Ectodermal cell (in vitro differentiated cells): ENCODE measurements around the gene TGFB1I1. TPM values are rescaled to one million over a fixed set of nuclear protein-coding genes. Genes with fewer than 3 reads are reported as not detected.

Source experiments
- H3K27ac ChIP-seq: 2 replicates; pipeline ENCODE4 v1.7.0; 2013; ENCODE audit warnings: mild to moderate bottlenecking, low read depth, low read length; ENCODE audit not compliant: insufficient read depth, poor library complexity, severe bottlenecking
- H3K27me3 ChIP-seq: 2 replicates; pipeline ENCODE4 v1.7.0; 2013; ENCODE audit warnings: mild to moderate bottlenecking, low read length; ENCODE audit not compliant: insufficient read depth, control insufficient read depth, poor library complexity, severe bottlenecking
- H3K36me3 ChIP-seq: one replicate; pipeline ENCODE4 v1.7.0; 2013; ENCODE audit warnings: low read length; ENCODE audit not compliant: control insufficient read depth, insufficient read depth
- H3K4me1 ChIP-seq: one replicate; pipeline ENCODE4 v1.7.0; 2013; ENCODE audit warnings: low read length; ENCODE audit not compliant: control insufficient read depth, insufficient read depth
- H3K4me3 ChIP-seq: 2 replicates; pipeline ENCODE4 v1.7.0; 2013; ENCODE audit warnings: low read depth, low read length, control low read depth; ENCODE audit not compliant: insufficient read depth
- H3K9me3 ChIP-seq: 2 replicates; pipeline ENCODE4 v1.7.0; 2013; ENCODE audit warnings: mild to moderate bottlenecking, low read length, moderate library complexity; ENCODE audit not compliant: control insufficient read depth
- WGBS, 2 experiments: methylation state at CpG; one replicate each; pipeline ENCODE4 v1.1.7; 2013; ENCODE audit warnings: missing lambda C conversion rate in 2 of 2; 5-methylcytosine and 5-hydroxymethylcytosine counted together
- polyA plus RNA-seq, 4 experiments: library from polyadenylated mRNA; stranded (reverse); fragments of 50-300 nt; gene quantifications; one replicate each; pipeline ENCODE4 v1.2.3, GENCODE V29; 2013

Gene TGFB1I1
- polyA plus RNA-seq (2013, experiment 1 of 4) = 2.1 TPM
- 1.9 TPM for polyA plus RNA-seq (2013, experiment 2 of 4)
- 4.0 TPM for polyA plus RNA-seq (2013, experiment 3 of 4)
- 3.3 TPM for polyA plus RNA-seq (2013, experiment 4 of 4)

DNA sequence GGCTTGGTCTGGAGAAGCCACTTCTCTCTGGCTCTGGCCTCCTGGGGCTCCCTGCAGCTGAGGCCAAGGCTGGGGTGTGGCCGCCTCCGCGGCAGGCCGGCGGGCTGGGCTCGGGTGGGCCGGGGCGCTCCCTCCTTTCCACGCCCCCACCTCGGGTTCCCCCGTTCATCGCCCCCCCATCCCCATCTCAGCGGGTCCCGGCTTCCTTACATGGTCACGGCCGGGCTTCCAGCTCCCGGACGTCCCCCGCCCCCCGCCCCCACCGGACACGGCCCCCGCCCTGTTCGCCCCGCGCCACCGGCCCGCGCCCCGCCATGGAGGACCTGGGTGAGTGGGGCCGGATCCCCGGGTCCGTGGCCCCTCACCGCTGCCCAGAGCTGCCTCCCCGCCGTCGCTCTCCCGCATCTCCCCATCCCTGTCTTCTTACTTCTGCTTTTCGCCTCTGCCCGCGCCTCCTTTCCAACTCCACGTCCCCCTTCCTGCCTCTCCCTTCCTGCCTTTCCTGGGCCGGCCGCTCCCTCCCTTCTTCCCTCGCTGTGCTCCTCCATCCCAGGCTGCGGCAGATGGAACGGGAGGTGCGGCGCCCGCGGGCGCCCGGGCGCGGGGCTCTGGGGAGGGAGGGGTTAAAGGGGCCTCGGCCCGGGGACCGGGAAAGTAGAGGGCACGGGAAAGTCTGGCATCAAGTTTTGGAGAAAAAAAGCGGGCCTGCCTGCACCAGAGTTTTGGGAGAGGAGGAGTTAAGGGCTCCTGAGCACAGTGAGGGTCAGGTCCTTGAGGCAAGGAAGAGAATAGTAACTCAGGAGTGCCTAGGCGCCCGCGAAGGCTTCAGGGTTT, at the start of gene TGFB1I1:
TSS of gene TGFB1I1 (plus strand) at position 278 of the 834 bp plus-strand sequence. CDS start at position 315, 37 bp downstream.
- no peaks in the 10 kb centered on the region for H3K9me3 ChIP-seq
- no peaks in the 10 kb centered on the region for H3K36me3 ChIP-seq
- H3K4me3 ChIP-seq = peak within 1 kb of the TSS; percentile 45
- H3K27ac ChIP-seq = no peak within 1 kb of the TSS
- peaks cover 5% of the 10 kb centered on the region for H3K4me1 ChIP-seq
- H3K27me3 ChIP-seq = peaks cover 59% of the 10 kb centered on the region
- 1% methylated on average over 58 to 62 of the region's 63 CpGs for WGBS, 2 experiments

DNA sequence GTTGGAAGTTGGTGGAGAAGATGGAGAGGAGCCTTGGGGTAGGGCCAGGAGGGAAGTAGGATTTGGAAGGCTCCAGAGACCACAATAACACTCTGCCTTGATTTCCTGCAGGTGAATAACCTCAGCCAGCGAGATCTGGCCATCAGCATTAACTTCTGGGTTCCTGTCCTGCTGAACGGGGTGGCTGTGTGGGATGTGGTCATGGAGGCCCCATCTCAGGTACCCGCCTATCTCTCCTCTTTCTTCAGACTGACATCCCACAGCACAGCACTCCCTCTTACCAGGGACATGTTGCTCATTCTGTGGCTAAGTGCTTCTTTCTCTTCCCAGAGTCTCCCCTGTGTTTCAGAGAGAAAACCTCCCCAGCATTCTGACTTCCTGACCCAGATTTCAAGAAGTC, 48.7 kb upstream of the TGFB1I1 start:
- WGBS, 2 experiments = 93 to 94% methylated on average over 3 of the region's 3 CpGs

DNA sequence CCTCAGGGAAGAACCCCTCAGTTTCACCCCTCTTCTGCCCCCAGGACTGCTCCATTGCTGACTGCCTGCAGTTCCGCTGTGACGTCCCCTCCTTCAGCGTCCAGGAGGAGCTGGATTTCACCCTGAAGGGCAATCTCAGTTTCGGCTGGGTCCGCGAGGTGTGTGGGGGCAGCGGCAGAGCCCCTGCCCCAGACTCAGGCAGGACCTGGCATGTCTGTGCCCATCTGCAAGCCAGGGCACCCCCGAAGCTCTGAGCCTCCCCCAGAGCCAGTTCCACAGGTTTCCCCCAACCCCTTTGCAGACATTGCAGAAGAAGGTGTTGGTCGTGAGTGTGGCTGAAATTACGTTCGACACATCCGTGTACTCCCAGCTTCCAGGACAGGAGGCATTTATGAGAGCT, 48.2 kb upstream of the TGFB1I1 start:
- 87 to 89% methylated on average over 11 to 12 of the region's 12 CpGs for WGBS, 2 experiments
- Histone ChIP-seq H3K9me3 (no peaks in the 10 kb centered on the region), H3K36me3 (no peaks in the 10 kb centered on the region), H3K4me1 (no peaks in the 10 kb centered on the region), H3K4me3 (no peak overlapping the region), H3K27me3 (no peaks in the 10 kb centered on the region), H3K27ac (no peak overlapping the region)

More for the DNA sequence above, 48.7 kb upstream of the TGFB1I1 start:
- no peaks in the 10 kb centered on the region for H3K36me3 ChIP-seq
- no peaks in the 10 kb centered on the region for H3K9me3 ChIP-seq
- H3K4me3 ChIP-seq = no peak overlapping the region
- H3K27me3 ChIP-seq = no peaks in the 10 kb centered on the region
- H3K27ac ChIP-seq = no peak overlapping the region
- H3K4me1 ChIP-seq = no peaks in the 10 kb centered on the region

DNA sequence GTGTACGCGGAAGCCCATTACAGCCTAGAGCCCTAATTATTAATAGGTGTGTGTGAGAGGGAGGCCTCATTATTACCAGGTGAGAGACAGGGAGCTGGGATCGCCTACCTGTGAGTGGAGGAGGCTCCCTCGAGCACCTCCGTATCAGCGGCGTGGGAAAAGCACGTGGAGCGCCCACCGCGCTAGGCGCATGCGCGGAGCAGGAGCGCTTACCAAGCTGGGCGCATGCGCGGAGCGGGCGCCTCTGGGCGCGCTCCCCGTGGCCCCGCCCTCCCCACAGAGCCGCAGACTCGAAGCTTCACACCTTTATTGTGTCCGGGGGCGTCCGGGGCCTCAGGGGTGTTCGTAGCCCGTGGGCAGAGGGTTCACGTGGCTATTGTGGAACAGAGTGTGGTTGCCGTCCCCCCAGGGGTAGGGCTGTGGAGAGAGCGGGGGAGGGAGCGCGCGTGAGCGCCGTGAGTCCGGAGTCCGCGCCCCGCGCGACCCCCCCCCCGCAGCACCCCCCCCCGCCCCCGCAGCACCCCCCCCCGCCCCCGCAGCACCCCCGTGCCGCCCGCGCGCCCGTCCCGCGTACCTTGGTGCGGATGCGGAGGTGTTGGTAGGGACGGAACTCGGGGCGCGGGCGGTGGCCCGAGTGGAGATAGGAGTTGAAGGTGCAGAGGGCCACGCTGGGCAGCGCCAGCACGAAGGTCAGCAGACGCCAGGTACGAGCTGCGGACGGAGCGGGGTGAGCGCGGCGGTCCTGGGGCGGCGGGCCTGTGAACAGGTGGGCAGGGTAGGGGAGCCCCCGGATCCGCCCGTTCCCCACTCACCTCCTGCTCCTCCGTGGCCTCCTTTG, 44.3 kb upstream of the TGFB1I1 start:
- Histone ChIP-seq H3K4me3 (no peak overlapping the region), H3K9me3 (no peaks in the 10 kb centered on the region), H3K36me3 (no peaks in the 10 kb centered on the region), H3K27me3 (no peaks in the 10 kb centered on the region), H3K27ac (no peak overlapping the region), H3K4me1 (peaks cover 3% of the 10 kb centered on the region)
- WGBS, 2 experiments = 93 to 94% methylated on average over 70 to 77 of the region's 83 CpGs

DNA sequence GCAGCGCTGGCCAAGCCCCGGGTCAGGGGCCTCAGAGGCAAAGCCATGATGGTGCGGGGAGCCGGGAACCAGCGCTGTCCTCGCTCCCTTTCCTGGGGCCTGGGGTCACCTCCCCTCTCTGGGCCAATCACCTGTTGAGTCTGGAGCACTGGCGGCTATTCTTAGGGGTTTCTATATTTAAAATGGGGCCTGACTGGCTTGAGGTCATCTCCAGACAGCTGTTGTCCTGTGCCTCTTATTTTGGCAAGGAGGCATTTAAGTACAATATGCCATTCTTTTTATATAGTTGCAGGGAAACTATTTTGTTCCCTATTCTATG, 43.7 kb upstream of the TGFB1I1 start, which contains the start of gene COX6A2:
TSS of gene COX6A2 (minus strand) at position 82 of the 319 bp plus-strand sequence. CDS start at position 47, 35 bp downstream.
- Histone ChIP-seq H3K4me3 (no peak within 1 kb of the TSS), H3K9me3 (no peaks in the 10 kb centered on the region), H3K27ac (no peak within 1 kb of the TSS)

DNA sequence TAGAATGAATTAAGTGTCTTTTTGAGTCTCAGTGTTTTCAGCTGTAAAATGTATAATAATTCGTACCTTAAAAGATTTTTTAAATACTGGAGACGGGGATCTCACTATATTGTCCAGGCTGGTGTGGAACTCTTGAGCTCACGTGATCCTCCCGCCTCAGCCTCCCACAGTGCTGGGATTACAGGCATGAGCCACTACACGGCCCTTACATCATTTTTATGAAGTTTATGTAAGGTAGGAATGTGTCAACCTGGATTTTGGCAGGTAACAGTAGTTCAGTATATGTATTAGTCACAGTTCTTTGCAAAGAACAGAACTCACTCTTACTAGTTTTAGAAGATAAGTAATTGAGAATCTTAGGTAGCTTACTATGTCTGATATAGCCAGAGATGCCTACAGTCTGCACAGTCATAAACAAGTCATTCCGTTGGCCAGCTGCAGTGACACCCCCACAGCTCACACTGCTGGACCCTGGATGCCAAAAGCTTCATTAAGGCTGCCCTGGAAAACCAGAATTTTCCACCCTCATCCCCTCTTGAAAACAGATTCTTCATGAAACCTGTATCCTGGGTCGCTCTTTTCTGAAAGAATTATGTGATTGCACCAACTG, 43.2 kb upstream of the TGFB1I1 start:
- no peaks in the 10 kb centered on the region for H3K9me3 ChIP-seq
- H3K27ac ChIP-seq = no peak overlapping the region
- 92 to 93% methylated on average over 7 of the region's 7 CpGs for WGBS, 2 experiments
- H3K27me3 ChIP-seq = no peaks in the 10 kb centered on the region
- H3K4me1 ChIP-seq = peaks cover 3% of the 10 kb centered on the region
- H3K4me3 ChIP-seq = no peak overlapping the region
- H3K36me3 ChIP-seq = no peaks in the 10 kb centered on the region

More for the DNA sequence above, 43.7 kb upstream of the TGFB1I1 start, which contains the start of gene COX6A2:
- Histone ChIP-seq H3K4me1 (peaks cover 3% of the 10 kb centered on the region), H3K27me3 (no peaks in the 10 kb centered on the region), H3K36me3 (no peaks in the 10 kb centered on the region)
- WGBS, 2 experiments = 93 to 96% methylated on average over 7 of the region's 7 CpGs

DNA sequence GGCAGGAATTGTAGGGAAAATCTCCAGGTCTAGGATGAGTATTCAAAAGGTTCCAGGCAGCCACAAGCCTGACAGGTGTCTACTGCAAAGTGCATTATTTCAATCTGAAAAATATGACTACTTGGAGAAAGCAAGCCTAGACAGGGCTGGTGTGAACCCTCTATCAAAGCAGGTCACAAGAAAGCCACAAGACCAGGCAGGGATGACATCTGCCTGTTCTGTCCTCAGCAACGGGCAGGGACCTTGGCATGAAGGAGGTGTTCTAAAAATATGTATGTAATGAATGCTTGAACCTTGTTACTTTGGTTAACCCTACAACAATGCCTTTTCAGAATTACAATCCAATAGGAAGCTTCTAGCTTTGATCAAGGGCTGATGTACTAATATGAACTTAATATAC, 42.6 kb upstream of the TGFB1I1 start:
- Histone ChIP-seq H3K4me1 (peaks cover 3% of the 10 kb centered on the region), H3K27me3 (no peaks in the 10 kb centered on the region), H3K9me3 (no peaks in the 10 kb centered on the region), H3K27ac (no peak overlapping the region), H3K4me3 (no peak overlapping the region), H3K36me3 (no peaks in the 10 kb centered on the region)
- WGBS, 2 experiments = 80 to 100% methylated on average over 1 of the region's 1 CpG

DNA sequence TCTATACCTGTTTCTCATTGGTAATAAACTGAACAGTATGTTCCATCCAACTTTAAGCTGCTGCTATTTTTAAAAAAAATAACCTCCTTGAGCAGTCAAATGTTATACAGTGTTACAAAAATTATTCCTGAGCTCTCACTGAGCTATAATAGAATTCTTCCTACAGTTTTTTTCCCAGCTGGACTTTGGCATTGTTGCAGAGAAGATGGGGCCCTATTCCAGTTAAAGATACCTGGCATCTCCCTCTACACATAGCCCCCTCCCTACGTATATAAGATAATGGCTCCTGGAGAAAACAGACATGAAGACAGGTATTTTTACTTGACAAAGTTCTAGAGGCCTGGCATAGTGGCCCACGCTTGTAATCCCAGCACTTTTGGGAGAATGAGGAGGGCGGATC, 42.2 kb upstream of the TGFB1I1 start:
- H3K36me3 ChIP-seq = no peaks in the 10 kb centered on the region
- H3K9me3 ChIP-seq = no peaks in the 10 kb centered on the region
- no peak overlapping the region for H3K4me3 ChIP-seq
- H3K27me3 ChIP-seq = no peaks in the 10 kb centered on the region
- WGBS, 2 experiments = 88 to 89% methylated on average over 3 of the region's 3 CpGs
- H3K27ac ChIP-seq = no peak overlapping the region
- H3K4me1 ChIP-seq = peaks cover 3% of the 10 kb centered on the region

DNA sequence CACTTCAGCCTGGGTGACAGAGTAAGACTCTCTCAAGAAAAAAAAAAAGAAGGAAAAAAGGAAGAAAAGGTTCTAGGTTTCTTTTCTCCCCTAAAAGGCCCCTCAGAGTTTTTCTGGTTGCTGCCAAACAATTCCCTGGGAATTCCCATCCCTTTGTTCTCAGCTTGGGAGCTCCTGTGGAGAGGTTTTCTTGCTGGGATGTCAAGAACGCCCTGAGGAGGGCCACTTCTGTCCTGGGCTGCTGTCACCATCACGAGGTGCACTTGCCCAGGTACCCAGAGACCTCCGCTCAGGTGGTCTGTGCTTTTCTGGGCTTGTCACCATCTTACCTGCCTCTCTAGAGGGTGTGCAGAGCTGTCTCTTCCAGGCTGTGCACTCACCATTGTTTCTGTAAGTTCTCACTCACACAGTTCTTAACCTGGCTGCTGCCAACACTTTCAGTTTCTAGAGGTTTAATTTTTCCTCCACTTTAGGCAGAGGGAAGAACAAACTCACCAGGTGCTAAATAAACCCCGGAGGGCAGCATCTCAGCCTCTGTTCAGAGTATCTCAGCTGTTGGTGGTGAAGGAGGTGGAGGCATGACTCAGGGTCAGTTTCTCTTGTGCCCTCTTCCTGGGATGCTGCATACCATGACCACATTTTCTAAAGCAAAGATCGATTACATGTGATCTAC, 41.4 kb upstream of the TGFB1I1 start:
- Histone ChIP-seq H3K27ac (no peak overlapping the region), H3K4me1 (peaks cover 3% of the 10 kb centered on the region), H3K27me3 (no peaks in the 10 kb centered on the region), H3K9me3 (no peaks in the 10 kb centered on the region), H3K36me3 (no peaks in the 10 kb centered on the region), H3K4me3 (no peak overlapping the region)
- WGBS, 2 experiments = 57 to 58% methylated on average over 5 of the region's 5 CpGs
